Measurements from ENCODE around the gene ARHGEF4. TPM values are rescaled to one million over a fixed set of nuclear protein-coding genes. Genes with fewer than 3 reads are reported as not detected.

Gene ARHGEF4
- total RNA-seq, 4 donors from 2014 or later: 23.7 to 51.5 (median 37.1) TPM

- no peak for TF ChIP-seq POLR2AphosphoS5 (IDR thresholded peaks at IDR 0.05)
- no peak for TF ChIP-seq POLR2A (IDR thresholded peaks at IDR 0.05; ENCODE audit: low read depth)
- no peak for TF ChIP-seq CTCF (IDR thresholded peaks at IDR 0.05)
- TF ChIP-seq EP300 (IDR thresholded peaks at IDR 0.05): no peak
- Histone ChIP-seq H3K4me3 (no peak overlapping the region), H3K4me1 (no peaks in the 10 kb centered on the region), H3K27ac (replicated peaks in 1 of 4) (no peak overlapping the region), H3K36me3 (no peaks in the 10 kb centered on the region), H3K27me3 (no peaks in the 10 kb centered on the region), H3K9me3 (no peaks in the 10 kb centered on the region)
- 91% methylated on average over 5 of the region's 5 CpGs for WGBS
- intact Hi-C loops (cut with DNase I): no loop called here
- no peak for DNase-seq (ENCODE audit: extremely low spot score)
Measured at GRCh38 chr2:130854301-130854700, 17.6 kb downstream of the ARHGEF4 start.

GRCh38 chr2:130864830-130865800 lies 28.4 kb downstream of the ARHGEF4 start:
- no peak for DNase-seq (ENCODE audit: extremely low spot score)

GRCh38 chr2:130869441-130870160 lies 32.9 kb downstream of the ARHGEF4 start:
- peaks cover 0 to 9% (median 0%) of the 10 kb centered on the region in 4 donors for H3K27me3 ChIP-seq
- 81% methylated on average over 18 of the region's 18 CpGs for WGBS
- H3K4me3 ChIP-seq: no peak overlapping the region
- H3K9me3 ChIP-seq: no peaks in the 10 kb centered on the region
- no peak for TF ChIP-seq CTCF (IDR thresholded peaks at IDR 0.05)
- no peak for TF ChIP-seq POLR2A (IDR thresholded peaks at IDR 0.05; ENCODE audit: low read depth)
- no peak overlapping the region for H3K27ac ChIP-seq (replicated peaks in 1 of 4)
- H3K4me1 ChIP-seq: peaks cover 0 to 9% (median 4%) of the 10 kb centered on the region in 4 donors
- intact Hi-C loops (cut with DNase I): no loop called here
- no peaks in the 10 kb centered on the region for H3K36me3 ChIP-seq
- DNase-seq (ENCODE audit: extremely low spot score): no peak

More at GRCh38 chr2:130864830-130865800, 28.4 kb downstream of the ARHGEF4 start:
- no peak for TF ChIP-seq POLR2A (IDR thresholded peaks at IDR 0.05; ENCODE audit: low read depth)
- peak; percentile 39 to 65 for TF ChIP-seq POLR2AphosphoS5 (IDR thresholded peaks at IDR 0.05)
- Histone ChIP-seq H3K4me3 (no peak overlapping the region), H3K4me1 (peaks cover 0 to 15% (median 8%) of the 10 kb centered on the region in 4 donors), H3K9me3 (no peaks in the 10 kb centered on the region), H3K27ac (replicated peaks in 1 of 4) (peak overlapping the region; percentile 46 to 60 (median 54)), H3K27me3 (peaks cover 0 to 7% (median 0%) of the 10 kb centered on the region in 4 donors), H3K36me3 (no peaks in the 10 kb centered on the region)
- 58% methylated on average over 17 of the region's 17 CpGs for WGBS
- intact Hi-C loops (cut with DNase I): no loop called here

- no peak for TF ChIP-seq CTCF (IDR thresholded peaks at IDR 0.05)
- no peak for TF ChIP-seq POLR2A (IDR thresholded peaks at IDR 0.05; ENCODE audit: low read depth)
- TF ChIP-seq POLR2AphosphoS5 (IDR thresholded peaks at IDR 0.05): no peak
- no peak for TF ChIP-seq EP300 (IDR thresholded peaks at IDR 0.05)
- Histone ChIP-seq H3K4me1 (peaks cover 0 to 4% (median under 1%) of the 10 kb centered on the region in 4 donors), H3K4me3 (no peak overlapping the region), H3K36me3 (no peaks in the 10 kb centered on the region), H3K27me3 (peaks cover 0 to 9% (median 0%) of the 10 kb centered on the region in 4 donors), H3K27ac (replicated peaks in 1 of 4) (no peak overlapping the region), H3K9me3 (no peaks in the 10 kb centered on the region)
- DNase-seq (ENCODE audit: extremely low spot score): no peak
- 64% methylated on average over 5 of the region's 5 CpGs for WGBS
- intact Hi-C loops (cut with DNase I): no loop called here
Measured at GRCh38 chr2:130870161-130870485, 33.4 kb downstream of the ARHGEF4 start.

GRCh38 chr2:130870779-130871178 lies 34.1 kb downstream of the ARHGEF4 start:
- TF ChIP-seq CTCF (IDR thresholded peaks at IDR 0.05) (no peak), EP300 (IDR thresholded peaks at IDR 0.05) (no peak), POLR2AphosphoS5 (IDR thresholded peaks at IDR 0.05) (no peak)
- no peaks in the 10 kb centered on the region for H3K36me3 ChIP-seq
- H3K4me1 ChIP-seq: no peaks in the 10 kb centered on the region
- peaks cover 0 to 9% (median 0%) of the 10 kb centered on the region in 4 donors for H3K27me3 ChIP-seq
- no peak overlapping the region for H3K27ac ChIP-seq (replicated peaks in 1 of 4)
- intact Hi-C loops (cut with DNase I): no loop called here
- no peak for DNase-seq (ENCODE audit: extremely low spot score)
- 88% methylated on average over 7 of the region's 7 CpGs for WGBS
- no peaks in the 10 kb centered on the region for H3K9me3 ChIP-seq
- no peak overlapping the region for H3K4me3 ChIP-seq
